WI38 (cell line): ENCODE data around the gene PTX3.

Experiments
- H3K4me3 ChIP-seq: 2 replicates; pipeline ENCODE4 v1.5.1; 2011; ENCODE audit warnings: low read depth, mild to moderate bottlenecking, control low read depth, low read length
- TF ChIP-seq, protein P1 (sequence below): IDR thresholded peaks from 2 replicates; pipeline ENCODE4 v1.5.1; 2012; ENCODE audit warnings: low read depth, mild to moderate bottlenecking, control low read depth, low read length

The PTX3 gene

DNA sequence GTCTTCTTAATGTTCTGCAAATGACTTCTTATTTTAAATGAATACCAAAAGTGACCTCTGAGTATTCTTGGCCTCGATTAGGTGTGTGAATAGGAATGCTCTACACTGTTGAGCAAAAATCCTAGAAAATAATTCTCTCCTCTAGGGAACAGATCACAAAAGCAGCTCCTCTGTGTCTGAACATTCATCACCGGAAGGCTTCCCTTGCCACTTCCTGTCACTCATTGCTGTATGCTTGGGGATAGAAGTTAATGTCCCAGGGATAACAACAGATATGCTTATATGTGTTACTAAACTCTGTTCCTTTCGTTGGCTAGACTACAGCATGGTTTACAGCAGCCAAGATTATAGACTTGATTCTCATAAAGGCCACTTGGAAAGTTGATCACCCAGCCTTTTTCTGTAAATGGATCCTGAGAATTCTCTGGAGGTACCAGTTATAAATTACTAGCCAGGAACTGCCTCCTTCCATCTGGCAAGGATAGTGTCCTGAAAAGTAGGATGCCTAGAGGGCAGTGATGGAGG lies 16.0 kb upstream of the PTX3 start:
- H3K4me3 ChIP-seq, result no peak overlapping the region
- TF ChIP-seq, protein P1, sequence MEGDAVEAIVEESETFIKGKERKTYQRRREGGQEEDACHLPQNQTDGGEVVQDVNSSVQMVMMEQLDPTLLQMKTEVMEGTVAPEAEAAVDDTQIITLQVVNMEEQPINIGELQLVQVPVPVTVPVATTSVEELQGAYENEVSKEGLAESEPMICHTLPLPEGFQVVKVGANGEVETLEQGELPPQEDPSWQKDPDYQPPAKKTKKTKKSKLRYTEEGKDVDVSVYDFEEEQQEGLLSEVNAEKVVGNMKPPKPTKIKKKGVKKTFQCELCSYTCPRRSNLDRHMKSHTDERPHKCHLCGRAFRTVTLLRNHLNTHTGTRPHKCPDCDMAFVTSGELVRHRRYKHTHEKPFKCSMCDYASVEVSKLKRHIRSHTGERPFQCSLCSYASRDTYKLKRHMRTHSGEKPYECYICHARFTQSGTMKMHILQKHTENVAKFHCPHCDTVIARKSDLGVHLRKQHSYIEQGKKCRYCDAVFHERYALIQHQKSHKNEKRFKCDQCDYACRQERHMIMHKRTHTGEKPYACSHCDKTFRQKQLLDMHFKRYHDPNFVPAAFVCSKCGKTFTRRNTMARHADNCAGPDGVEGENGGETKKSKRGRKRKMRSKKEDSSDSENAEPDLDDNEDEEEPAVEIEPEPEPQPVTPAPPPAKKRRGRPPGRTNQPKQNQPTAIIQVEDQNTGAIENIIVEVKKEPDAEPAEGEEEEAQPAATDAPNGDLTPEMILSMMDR, result no peak

DNA sequence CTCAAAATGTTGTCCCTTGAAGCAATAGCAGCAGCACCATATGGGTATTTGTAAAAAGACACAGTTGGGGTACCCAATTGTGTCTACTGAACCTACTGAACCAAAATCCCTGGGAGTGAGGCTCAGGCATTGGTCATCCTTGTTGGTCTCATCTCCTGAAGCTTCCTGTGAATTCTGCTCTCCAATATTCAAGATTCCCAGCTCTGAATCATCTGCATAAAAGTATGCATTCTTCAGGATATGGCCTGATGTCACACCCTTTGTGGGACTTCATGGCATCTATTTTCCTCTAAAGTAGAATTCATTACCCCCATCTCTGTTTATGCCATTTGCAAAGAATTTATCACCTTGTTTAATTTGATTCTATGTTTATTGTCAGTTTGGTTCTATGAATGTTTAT lies 13.3 kb upstream of the PTX3 start:
- TF ChIP-seq, protein P1, result no peak
- H3K4me3 ChIP-seq, result no peak overlapping the region

DNA sequence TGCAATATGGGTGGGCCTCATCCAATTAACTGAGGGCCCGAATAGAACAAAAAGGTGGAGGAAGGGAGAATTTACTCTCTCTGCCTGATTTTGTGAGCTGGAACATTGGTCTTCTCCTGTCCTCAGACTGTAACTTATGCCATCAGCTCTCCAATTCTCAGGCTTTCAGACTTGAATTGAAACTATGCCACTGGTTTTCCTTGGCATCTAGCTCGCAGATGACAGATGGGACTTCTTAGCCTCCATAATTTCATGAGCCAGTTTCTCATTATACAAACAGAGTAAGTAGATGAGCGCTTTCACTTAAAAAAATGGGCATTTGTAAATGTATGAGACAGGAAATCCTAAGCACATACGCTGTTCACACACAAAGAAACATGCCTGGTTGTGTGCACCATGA lies 8.7 kb upstream of the PTX3 start:
- H3K4me3 ChIP-seq, result no peak overlapping the region
- TF ChIP-seq, protein P1, result no peak

DNA sequence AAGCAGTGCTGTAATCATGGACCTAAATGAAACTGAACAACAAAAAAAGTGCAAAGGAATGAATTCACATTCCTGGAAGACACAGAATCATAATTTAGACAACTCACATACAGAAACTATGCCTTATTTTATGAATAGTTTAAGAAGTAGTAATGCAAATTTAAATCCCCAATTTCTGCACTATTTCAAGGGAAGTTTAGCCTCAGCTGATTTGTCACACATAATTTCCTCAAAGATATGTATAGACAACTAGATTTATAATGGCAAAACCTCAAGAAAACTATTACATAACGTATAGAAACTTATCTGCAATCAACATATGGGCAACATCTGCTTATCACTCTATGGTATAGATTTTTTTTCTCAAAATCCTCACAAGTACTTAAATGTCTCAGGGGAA lies 7.8 kb upstream of the PTX3 start:
- H3K4me3 ChIP-seq, result no peak overlapping the region
- TF ChIP-seq, protein P1, result no peak

DNA sequence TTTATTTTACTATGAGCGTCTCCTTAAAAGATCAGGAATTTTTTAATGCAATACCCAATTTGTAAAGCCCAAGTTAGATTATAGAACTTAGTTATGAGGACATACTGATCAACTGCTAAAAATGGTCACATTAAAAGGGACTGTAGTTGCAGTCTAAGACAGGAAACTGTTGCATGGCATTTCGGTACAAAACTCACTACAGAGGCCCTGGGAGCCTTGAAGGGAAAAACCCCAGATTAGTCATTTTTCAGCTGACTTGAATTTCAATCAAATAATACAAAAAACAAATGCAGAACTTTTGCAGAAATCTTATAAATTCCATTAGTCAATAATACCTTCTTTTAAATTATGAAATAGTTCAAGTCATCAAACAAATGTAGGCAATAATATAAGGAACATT lies 6.9 kb upstream of the PTX3 start:
- TF ChIP-seq, protein P1, result no peak
- H3K4me3 ChIP-seq, result no peak overlapping the region

DNA sequence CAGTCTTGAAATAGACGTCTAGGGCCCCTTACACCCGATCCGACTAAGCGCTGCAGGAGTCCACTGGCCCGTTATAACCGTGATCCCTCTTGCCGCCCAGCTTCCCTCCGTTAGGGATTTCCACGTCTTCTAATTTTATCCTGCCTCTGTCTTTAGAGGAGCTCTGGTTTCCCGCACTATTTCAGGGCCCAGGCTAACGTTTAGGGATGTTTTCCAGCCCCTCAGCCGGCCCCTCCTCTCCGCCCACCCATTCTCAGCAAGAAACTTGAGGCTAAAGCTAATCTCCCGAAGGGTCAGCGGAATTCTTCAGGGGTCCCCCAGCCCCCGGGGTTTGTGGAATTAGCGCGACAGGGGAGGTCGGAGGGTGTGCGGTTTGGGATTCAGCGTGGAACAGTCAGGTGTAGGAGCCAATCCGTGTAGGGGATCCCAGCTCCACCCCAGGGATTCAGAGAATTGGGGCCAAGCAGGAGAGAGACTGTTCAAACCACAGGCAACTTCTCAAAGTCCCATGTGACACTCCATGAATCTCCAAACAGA lies 1.6 kb downstream of the PTX3 start:
- TF ChIP-seq, protein P1, result no peak
- peak overlapping the region; percentile 82 for H3K4me3 ChIP-seq

DNA sequence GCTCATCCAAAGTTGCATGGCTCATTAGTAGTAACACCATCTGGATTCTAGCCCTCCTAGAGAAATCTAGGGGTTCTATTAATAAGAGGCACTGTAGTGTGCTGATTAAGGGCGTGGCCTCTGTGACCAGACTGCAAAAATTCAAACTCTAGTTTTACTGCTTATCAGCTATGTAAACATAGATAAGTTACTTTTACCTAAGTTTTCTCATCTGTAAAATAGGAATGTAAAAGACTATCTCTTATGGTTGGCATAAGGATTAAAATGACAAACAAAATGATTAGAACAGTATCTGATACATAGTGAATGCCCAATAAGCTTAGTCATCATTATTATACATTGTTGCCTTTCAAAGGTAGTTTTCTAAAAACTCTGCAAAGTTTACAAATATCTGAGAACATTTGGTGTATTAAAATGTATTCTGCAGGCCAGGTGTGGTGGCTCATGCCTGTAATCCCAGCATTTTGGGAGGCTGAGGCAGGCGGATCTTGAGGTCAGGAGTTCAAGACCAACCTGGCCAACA lies 4.5 kb downstream of the PTX3 start:
- TF ChIP-seq, protein P1, result no peak

More for the DNA sequence above, 4.5 kb downstream of the PTX3 start:
- H3K4me3 ChIP-seq, result peak overlapping the region; percentile 16
